ENCODE data around the gene PIAS1.
"Not testable (repeated sequence)": the region's sequence is repeated elsewhere in the genome, so short reads cannot be mapped to it uniquely, and the experiment has no call there.

Gene PIAS1

DNA sequence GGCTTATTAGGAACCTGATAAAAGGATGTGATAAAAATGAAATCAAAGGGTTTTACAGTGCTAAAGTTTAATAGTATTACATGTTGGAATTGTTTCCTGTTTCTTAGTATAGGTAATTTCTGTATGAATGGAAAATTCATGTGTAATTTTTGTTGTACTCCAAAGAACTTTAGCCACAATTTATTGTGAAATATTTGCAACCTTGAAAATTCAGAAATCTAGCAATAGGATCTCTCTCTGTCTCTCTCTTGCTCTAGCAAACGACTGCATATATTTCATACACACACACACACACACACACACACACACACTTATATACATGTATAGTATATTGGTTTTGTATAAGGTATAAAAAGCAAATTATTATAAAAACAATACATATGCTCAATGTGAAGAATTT lies 59.6 kb downstream of the PIAS1 start:
- in situ Hi-C loops (cut with HindIII; ENCODE audit: low sequenced_read_pairs) = no loop called here

DNA sequence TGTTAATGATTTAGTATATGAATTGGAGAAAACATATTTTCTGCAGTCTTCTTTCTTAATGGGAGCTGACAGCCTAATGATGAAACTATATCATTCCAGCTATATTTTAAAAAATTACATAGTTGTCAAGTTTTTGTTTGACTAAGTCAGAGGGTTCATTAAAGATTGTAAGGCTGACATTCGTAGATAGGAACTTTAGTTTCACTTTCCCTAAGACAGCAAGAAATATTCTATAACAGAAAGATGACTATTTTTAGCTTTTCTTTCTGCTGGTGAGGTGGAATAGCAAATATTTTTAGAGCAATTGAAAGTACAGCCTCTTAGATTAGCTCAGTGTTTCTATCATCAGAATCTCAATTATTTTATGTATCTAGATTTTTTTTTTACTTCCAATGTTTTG lies 60.2 kb downstream of the PIAS1 start:
- in situ Hi-C loops (cut with HindIII; ENCODE audit: low sequenced_read_pairs) = no loop called here

DNA sequence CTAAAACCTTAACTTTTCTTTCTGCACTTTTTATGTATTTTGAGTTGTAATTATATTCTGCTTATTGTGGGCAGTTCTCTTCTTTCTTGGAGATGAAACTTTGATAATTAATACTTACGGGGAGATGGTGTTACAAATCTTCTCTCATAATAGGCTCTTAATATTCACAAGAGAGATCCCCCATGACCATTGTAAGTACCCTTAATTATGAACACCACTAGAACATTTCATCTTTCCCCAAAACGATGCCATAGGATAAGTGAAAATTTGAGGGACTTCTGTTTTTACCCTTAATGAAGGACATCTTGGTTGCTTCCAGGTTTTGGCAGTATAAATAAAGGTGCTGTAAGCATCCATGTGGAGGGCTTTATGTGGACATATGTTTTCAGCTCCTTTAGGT lies 60.7 kb downstream of the PIAS1 start:
- in situ Hi-C loops (cut with HindIII; ENCODE audit: low sequenced_read_pairs) = no loop called here

GRCh38 chr15:68124700-68125099 lies 70.6 kb downstream of the PIAS1 start:
- in situ Hi-C loops (cut with HindIII; ENCODE audit: low sequenced_read_pairs) = no loop called here

DNA sequence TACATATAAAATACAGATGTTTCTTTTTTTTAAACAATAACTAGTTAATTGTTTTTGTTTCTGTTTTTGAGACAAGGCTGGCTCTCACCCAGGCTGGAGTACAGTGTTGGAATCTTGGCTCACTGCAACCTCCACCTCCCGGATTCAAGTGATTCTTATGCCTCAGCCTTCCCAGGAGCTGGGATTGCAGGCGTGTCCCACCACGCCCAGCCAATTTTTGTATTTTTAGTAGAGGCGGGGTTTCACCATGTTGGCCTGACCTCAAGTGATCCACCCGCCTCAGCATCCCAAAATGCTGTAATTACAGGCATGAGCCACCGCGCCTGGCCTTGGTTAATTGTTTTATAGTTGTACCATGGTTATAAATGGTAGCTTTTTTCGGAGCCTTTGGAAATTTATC lies 72.3 kb downstream of the PIAS1 start:
- in situ Hi-C loops (cut with HindIII; ENCODE audit: low sequenced_read_pairs) = no loop called here

DNA sequence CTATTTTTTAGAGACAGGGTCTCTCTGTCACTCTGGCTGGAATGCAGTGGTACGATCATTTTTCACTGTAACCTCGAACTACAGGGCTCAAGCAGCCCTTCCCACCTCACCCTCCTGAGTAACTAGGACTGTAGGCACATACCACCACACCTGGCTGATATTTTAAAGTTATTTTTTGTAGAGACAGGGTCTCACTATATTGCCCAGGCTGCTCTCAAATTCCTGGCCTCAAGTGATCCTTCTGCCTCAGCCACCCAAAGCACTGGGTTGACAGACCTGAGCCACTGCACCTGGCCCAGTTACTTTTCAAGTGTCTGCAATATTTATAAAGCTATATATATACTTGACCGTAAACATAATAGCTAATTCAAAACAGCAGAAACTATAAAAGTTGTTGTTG lies 75.0 kb downstream of the PIAS1 start:
- in situ Hi-C loops (cut with HindIII; ENCODE audit: low sequenced_read_pairs) = no loop called here

DNA sequence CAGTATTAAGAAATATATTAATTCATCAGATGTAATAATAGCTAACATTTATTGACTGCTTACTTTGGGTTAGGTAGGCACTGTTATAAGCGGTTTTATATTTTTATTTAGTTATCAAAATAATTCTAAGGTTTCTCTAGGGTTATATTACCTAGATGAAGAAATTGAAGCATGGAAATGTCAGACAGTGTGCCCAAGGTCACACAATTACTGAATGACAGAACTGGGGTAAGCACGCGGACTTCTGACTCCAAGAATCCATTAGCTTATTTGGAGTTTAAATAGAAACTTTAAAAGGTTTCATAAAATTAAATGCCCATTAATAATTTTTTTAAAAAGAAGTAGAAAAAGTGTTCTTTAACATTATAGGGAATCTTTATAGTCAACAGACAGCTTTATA lies 76.7 kb downstream of the PIAS1 start:
- in situ Hi-C loops (cut with HindIII; ENCODE audit: low sequenced_read_pairs) = no loop called here

- in situ Hi-C loops (cut with HindIII; ENCODE audit: low sequenced_read_pairs) = no loop called here
Measured at GRCh38 chr15:68137096-68137495, 83.0 kb downstream of the PIAS1 start.

DNA sequence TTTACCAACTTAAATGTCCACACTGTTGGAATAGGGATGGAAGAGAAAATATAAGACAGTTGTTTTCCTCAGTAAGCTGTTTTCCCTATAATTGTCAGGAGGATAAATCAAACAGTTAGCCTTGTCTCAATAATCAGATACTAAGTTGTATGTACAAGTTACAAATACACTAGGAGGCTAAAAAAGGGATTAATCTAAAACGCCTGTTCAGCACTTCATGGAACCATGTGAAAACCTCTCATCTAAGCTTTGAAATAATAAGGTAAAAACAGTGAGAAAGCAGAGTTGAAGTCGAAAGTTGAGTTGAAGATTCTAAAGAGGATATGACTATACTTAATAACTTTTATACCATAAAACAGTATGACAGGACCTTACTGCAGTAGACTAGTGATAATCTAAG lies 89.0 kb downstream of the PIAS1 start:
- in situ Hi-C loops (cut with HindIII; ENCODE audit: low sequenced_read_pairs) = no loop called here

DNA sequence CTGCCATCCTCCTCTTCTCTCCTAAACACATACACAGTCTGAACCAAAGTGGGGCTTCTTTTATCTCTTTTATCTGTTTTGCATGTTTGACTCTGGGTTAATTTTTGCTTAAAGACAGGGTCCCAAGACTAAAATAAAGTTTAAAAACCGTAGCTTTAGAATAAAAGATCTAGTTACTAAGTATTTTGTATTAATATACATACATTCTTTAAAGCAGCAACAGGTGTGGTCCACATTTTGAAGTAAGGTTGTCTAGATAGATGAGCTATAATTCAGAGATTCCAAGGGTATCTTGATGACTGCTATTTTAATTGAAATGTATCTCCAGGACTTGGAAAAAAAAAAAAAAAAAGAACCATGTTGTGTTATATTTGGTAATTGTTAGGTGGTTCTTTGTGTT lies 89.7 kb downstream of the PIAS1 start:
- in situ Hi-C loops (cut with HindIII; ENCODE audit: low sequenced_read_pairs) = no loop called here

DNA sequence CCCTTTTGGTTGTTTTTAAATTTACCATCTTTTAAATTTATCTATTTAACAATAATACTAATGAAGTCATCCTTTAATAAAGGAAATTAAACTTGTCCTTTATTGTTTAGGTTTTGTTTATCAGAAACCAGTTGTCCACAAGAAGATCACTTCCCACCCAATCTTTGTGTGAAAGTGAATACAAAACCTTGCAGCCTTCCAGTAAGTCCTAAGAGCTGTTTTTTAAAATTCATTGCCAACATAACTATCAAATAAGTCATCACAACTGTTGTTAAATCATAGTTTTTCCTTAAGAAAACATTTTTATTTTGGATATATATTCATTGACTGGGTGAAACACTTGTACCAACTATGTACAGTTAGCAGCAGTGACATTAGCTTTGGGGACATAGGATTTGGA lies 91.6 kb downstream of the PIAS1 start:
- in situ Hi-C loops (cut with HindIII; ENCODE audit: low sequenced_read_pairs) = no loop called here

- in situ Hi-C loops (cut with HindIII; ENCODE audit: low sequenced_read_pairs) = no loop called here
Measured at GRCh38 chr15:68148039-68148438, 93.9 kb downstream of the PIAS1 start.

DNA sequence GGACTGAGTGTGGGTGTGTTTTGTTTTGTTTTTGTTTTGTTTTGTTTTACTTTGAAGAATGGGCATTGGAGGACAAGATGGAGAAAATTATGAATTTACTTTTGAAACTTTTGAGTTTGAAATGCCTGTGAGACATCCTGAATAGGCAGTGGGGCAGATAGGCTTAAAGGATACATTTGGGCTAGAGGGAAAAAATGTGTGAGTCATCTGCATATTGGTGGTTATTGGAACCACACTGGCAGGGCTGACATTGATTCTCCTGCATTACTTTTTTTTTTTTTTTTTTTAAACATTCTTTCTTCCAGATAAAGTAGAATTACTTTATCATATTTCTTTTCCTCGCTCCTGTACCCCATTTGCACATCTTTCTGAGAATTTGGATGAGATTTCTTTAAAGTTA lies 94.9 kb downstream of the PIAS1 start:
- in situ Hi-C loops (cut with HindIII; ENCODE audit: low sequenced_read_pairs) = no loop called here

- in situ Hi-C loops (cut with HindIII; ENCODE audit: low sequenced_read_pairs) = no loop called here
Measured at GRCh38 chr15:68150187-68150586, 96.1 kb downstream of the PIAS1 start.

GRCh38 chr15:68151277-68151676 lies 97.2 kb downstream of the PIAS1 start:
- in situ Hi-C loops (cut with HindIII; ENCODE audit: low sequenced_read_pairs) = no loop called here

GRCh38 chr15:68152342-68152741 lies 98.2 kb downstream of the PIAS1 start:
- in situ Hi-C loops (cut with HindIII; ENCODE audit: low sequenced_read_pairs) = no loop called here

DNA sequence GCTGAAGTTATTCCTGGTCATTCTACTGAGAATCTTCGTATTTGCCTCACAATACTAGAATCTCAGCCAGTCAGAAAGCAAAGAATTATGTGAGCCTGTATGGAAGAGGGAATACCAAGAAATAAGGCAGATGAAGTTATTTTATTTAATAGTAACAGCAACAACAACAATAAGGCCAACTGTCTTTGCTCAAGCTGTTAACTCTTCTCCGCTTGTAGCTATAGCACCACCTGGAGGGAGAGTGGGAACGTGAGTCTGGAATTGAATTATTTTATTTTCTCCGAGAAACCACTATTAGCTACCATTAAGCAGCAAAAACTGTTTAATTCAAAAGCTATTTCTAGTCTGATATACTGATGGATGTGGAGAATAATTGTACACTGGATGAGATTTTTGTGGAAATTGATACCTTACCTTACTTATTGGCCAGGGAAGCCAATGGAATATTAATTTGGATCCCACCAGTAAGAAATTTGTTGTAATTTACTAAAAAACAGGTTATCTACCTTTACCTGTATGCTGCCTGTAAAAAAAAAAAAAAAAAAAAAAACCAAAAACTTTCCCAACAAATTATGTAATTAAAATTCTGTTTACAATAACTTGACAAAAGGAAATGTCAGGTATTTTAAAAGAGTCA lies 100.9 kb downstream of the PIAS1 start:
- in situ Hi-C loops (cut with HindIII; ENCODE audit: low sequenced_read_pairs) = no loop called here

GRCh38 chr15:68157074-68157473 lies 103.0 kb downstream of the PIAS1 start:
- in situ Hi-C loops (cut with HindIII; ENCODE audit: low sequenced_read_pairs) = no loop called here

- in situ Hi-C loops (cut with HindIII; ENCODE audit: low sequenced_read_pairs) = no loop called here
Measured at GRCh38 chr15:68158046-68158628, 104.0 kb downstream of the PIAS1 start.

GRCh38 chr15:68163191-68163590 lies 109.1 kb downstream of the PIAS1 start:
- in situ Hi-C loops (cut with HindIII; ENCODE audit: low sequenced_read_pairs) = no loop called here

DNA sequence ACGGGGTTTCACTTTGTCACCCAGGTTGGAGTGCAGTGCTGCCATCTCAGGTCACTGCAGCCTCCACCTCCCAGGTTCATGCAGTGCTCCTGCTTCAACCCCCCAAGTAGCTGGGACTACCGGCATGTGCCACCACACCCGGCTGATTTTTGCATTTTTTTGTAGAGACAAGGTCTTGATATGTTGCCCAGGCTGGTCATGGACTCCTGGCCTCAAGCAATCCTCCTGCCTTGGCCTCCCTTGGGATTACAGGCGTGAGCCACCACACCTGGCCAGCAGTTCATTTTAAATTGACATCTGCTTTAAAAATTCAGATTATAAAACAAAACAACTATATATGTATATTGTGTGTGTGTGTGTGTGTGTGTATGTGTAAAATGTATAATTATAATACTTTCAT lies 112.7 kb downstream of the PIAS1 start:
- in situ Hi-C loops (cut with HindIII; ENCODE audit: low sequenced_read_pairs) = no loop called here

DNA sequence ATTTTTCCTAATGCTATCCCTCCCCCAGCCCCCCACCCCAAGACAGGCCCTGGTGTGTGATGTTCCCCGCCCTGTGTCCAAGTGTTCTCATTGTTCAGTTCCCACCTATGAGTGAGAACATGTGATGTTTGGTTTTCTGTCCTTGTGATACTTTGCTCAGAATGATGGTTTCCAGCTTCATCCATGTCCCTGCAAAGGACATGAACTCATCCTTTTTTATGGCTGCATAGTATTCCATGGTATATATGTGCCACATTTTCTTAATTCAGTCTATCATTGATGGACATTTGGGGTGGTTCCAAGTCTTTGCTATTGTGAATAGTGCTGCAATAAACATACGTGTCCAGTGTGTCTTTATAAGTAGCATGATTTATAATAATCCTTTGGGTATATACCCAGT lies 117.9 kb downstream of the PIAS1 start:
- in situ Hi-C loops (cut with HindIII; ENCODE audit: low sequenced_read_pairs) = not testable (repeated sequence)

GRCh38 chr15:68173119-68173518 lies 119.0 kb downstream of the PIAS1 start:
- in situ Hi-C loops (cut with HindIII; ENCODE audit: low sequenced_read_pairs) = no loop called here
